Measurements from ENCODE around the gene IFI27.

IFI27 gene

DNA sequence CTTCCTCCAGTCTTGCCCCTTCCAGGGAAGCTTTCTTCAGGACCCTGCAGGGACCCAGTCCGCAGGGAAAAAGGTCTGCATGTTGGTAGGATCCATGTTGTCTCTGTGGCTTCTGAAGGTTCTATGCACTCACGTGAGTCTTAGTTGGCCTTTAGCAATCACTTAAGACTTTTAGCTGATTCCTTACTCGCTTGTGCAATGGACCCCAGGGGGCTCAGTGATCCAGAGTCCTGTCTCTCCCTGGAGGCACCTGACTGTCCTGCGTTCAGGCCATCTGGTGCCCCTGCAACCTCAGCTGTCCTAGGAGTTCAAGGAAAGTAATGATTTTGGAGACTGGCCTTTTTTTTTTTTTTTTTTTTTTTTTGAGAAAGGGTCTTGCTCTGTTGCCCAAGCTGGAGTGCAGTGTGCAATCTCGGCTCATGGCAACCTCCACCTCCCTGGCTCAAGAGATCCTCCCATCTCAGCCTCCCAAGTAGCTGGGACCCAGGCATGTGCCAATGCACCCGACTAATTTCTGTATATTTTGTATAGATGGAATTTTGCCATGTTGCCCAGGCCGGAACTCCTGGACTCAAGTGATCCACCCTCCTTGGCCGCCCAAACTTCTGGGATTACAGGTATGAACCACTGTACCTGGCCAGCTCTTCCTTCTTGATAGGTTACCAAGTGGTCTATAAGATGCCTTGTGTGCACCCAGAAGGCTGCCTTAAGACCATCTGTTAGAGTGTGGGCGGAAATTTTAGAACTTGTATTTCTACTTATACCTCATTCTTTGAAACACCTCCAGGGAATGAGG is 14.2 kb downstream of the IFI27 start:
- TF ChIP-seq CTCF (IDR thresholded peaks at IDR 0.05; ENCODE audit: low read length, missing control alignments) = no peak
- no peak overlapping the region for H3K4me3 ChIP-seq (replicated peaks; ENCODE audit: low read depth, low read length)
- DNase-seq (ENCODE audit: low read depth) = no peak

GRCh38 chr14:94125659-94126418 is 15.3 kb downstream of the IFI27 start:
- no peak for TF ChIP-seq CTCF (IDR thresholded peaks at IDR 0.05; ENCODE audit: low read length, missing control alignments)
- no peak for DNase-seq (ENCODE audit: low read depth)
- no peak overlapping the region for H3K4me3 ChIP-seq (replicated peaks; ENCODE audit: low read depth, low read length)

- TF ChIP-seq CTCF (IDR thresholded peaks at IDR 0.05; ENCODE audit: low read length, missing control alignments) = no peak
- no peak overlapping the region for H3K4me3 ChIP-seq (replicated peaks; ENCODE audit: low read depth, low read length)
- no peak for DNase-seq (ENCODE audit: low read depth)
Observed at GRCh38 chr14:94126419-94126677, 15.8 kb downstream of the IFI27 start.

DNA sequence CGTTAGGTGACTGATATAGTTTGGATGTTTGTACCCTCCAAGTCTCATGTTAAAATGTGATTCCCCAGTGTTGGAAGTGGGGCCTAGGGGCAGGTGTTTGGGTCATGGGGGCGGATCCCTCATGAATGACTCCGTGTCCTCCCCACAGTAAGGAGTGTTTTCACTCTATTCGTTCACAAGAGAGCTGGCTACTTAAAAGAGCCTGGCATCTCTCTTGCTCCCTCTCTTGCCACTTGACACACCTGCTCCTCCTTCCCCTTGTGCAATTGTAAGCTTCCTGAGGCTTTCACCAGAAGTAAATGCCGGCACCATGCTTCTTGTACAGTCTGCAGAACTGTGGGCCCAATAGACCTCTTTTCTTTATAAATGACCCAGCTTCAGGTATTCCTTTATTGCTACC is 16.3 kb downstream of the IFI27 start:
- DNase-seq (ENCODE audit: low read depth) = no peak
- no peak overlapping the region for H3K4me3 ChIP-seq (replicated peaks; ENCODE audit: low read depth, low read length)
- no peak for TF ChIP-seq CTCF (IDR thresholded peaks at IDR 0.05; ENCODE audit: low read length, missing control alignments)

GRCh38 chr14:94127330-94127729 is 16.8 kb downstream of the IFI27 start:
- TF ChIP-seq CTCF (IDR thresholded peaks at IDR 0.05; ENCODE audit: low read length, missing control alignments) = no peak

DNA sequence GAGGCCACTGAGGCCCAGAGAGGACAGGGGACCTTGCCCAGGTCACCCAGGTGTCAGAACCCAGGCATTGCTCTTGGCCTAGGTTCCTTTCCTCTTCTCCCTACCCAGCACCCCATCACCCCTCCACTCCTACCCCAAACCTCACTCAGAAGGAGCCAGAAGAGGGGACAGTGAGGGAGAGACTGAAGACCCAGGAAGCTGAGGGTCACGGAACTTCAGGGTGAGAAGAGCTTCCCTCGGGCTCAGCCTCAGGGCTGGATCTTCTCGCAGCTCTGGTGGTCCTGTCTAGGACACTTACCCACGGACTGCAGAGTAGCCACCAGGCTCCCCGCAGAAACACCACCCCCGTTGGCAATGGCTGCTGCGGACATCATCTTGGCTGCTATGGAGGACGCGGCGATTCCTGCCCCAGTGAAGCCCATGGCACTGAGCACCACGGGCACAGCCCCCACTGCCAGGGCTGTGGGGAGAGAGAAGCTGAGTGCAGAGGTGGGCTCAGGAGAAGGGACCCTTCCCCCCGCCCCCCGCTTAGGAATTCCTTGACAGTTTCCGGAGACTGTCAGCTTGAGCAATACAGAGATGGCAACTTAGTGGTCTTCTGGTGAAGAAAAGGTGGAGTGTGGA is 17.8 kb downstream of the IFI27 start:
- H3K4me3 ChIP-seq (replicated peaks; ENCODE audit: low read depth, low read length) = no peak overlapping the region
- DNase-seq (ENCODE audit: low read depth) = no peak
- no peak for TF ChIP-seq CTCF (IDR thresholded peaks at IDR 0.05; ENCODE audit: low read length, missing control alignments)

More at GRCh38 chr14:94127330-94127729, 16.8 kb downstream of the IFI27 start:
- H3K4me3 ChIP-seq (replicated peaks; ENCODE audit: low read depth, low read length) = no peak overlapping the region
- no peak for DNase-seq (ENCODE audit: low read depth)
